Erythroblast (primary cell): ENCODE data around the gene PTTG2.

Source experiments
- DNase-seq, 2 experiments: peaks; one replicate each; lab custom pipeline; 2025; lab: John Stamatoyannopoulos, UW
- GATA1 ChIP-seq: IDR thresholded peaks from 2 replicates; pipeline ENCODE4 v1.6.1; 2011; ENCODE audit warnings: low read depth, mild to moderate bottlenecking, control low read depth, low read length, moderate library complexity
- POLR2A ChIP-seq: IDR thresholded peaks from 2 replicates; pipeline ENCODE4 v1.6.1; 2011; ENCODE audit warnings: mild to moderate bottlenecking, low read length

PTTG2 gene

DNA sequence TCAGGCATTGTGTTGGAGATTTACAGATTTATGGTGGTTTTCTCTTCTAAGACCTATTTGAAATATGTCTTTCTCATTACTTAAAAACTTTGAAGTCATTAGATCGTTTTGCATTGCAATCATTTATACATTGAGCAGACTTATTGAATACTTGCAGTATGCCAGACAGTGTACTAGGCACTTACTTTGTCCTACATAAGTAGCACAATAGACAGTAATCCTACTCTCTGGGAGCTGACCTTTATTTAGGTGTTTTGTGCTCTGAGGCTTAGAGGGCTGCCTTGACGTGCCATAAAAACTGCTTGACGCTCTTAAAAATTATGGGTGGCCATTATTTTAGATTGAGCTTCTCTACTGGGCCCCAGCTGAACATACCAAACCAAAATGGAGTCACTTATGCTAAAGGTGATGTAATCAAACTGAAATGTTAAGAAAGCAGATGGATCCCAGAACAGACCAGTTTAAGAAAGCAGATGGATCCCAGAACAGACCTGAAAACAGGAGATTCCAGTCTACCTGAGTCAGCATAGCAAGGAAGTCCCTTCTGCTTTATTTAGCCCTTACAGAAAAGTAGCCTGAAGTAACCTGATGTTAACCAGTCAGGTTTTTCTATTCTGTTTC lies 42.4 kb downstream of the PTTG2 start:
- TF ChIP-seq GATA1 (no peak), POLR2A (no peak)
- no peak for DNase-seq

DNA sequence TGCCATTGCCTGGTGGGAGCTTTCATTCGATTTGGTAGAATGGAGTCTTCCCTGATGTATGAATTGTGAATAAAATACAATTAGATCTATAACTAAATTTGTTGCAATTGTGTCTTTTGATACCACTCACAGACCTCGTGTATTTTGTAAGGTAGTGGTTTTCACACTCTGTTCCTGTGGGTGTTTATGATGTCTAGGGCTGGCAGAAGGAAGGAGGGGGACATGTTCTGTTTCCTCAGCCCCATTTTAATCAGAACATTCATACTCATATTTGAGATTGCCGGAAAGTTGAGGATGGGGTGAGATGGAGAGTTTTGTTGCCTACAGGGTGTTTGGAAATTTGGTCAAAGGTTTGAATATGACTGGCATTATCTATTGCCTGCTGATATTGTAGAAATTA lies 42.9 kb downstream of the PTTG2 start:
- no peak for DNase-seq
- TF ChIP-seq GATA1 (no peak), POLR2A (no peak)

GRCh38 chr4:38003628-38004027 lies 43.4 kb downstream of the PTTG2 start:
- TF ChIP-seq POLR2A (no peak), GATA1 (no peak)
- DNase-seq = no peak

GRCh38 chr4:38004062-38004461 lies 43.9 kb downstream of the PTTG2 start:
- TF ChIP-seq GATA1 = no peak
- TF ChIP-seq POLR2A = no peak
- DNase-seq = no peak

DNA sequence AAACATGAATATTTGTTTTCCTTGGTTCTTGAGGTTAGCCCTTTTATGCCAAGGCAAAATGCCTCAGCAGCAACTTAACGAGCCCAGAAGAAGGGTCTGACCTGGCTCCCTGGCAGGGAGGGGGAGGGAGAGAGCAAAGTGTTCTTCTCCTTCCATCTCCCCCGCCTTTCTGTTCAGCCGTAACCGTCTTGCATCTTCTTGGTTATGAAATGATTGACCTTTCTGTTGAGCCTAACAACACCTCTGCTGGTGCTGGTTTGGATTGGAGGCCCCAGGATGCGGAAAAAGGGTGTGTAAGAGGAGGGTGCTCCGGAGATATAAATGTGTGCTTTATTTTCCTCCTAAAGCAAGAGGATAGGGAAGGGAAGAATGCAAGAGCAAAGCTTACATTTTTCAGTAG lies 44.7 kb downstream of the PTTG2 start:
- TF ChIP-seq POLR2A (no peak), GATA1 (no peak)
- no peak for DNase-seq

DNA sequence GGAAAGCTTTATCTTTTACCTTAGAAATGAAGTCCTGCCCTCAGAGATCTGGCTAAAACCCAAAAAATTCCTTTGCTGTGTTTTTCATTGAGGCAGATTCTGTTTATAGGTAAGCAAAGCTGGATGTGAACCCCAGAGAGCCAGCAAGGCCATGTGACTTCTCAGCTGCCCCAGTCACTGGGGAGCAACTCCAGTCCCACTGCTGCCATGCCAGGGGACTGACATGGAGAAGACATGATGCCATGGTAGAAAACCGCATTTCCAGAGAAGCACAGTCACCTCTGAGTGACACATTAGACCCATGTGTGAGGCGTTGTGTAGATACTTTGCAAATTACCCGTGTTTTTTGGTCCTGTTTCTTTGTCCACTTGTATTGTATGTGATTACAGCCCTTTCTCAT lies 45.4 kb downstream of the PTTG2 start:
- TF ChIP-seq GATA1 = no peak
- no peak for TF ChIP-seq POLR2A
- DNase-seq = no peak

GRCh38 chr4:38007645-38008044 lies 47.4 kb downstream of the PTTG2 start:
- no peak for TF ChIP-seq GATA1
- DNase-seq = no peak

DNA sequence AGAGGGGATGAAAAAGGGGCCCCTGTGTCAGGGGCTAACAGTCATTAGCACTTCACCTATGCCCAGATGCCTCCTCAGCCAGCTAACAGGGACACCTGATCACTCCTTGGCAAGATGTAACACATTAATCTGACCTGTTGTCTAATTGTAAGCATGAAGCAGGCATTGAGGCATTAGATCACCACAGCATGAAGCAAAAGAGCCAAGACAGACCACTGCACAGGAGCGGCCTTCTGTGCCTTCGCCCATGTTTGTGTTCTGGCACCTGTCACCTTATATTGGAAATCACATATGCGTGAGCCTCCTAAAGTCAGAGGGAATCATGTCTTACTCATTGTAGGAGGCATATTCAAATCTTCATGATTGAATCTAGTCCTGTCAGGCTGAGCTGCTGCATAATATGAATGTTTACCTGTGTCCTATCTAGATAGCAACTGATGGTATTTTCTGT lies 48.4 kb downstream of the PTTG2 start:
- no peak for DNase-seq
- TF ChIP-seq GATA1 = no peak
- TF ChIP-seq POLR2A = no peak

DNA sequence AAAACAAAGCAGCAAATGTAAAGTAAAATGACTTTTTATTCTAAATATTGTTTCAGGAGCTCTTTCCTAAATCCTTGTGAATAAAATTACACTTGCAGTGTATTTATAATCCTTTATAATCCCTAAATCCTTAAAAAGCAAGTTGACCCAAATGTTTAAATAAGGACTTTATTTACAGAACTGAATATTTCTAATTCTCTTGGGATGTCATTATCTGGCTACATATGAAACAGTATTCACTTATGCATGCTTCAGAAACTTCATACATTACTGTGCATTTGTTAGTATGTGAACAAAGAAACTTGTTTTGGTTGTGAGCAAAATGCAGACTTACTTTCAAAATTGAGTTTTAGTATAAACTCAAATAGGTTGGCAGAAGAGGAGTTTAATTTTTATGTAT lies 49.2 kb downstream of the PTTG2 start:
- TF ChIP-seq POLR2A = no peak
- TF ChIP-seq GATA1 = no peak
- no peak for DNase-seq

GRCh38 chr4:38009949-38010348 lies 49.8 kb downstream of the PTTG2 start:
- DNase-seq = no peak
- TF ChIP-seq POLR2A = no peak
- TF ChIP-seq GATA1 = no peak
